Measurements from ENCODE around the gene CBX8.

CBX8 gene

DNA sequence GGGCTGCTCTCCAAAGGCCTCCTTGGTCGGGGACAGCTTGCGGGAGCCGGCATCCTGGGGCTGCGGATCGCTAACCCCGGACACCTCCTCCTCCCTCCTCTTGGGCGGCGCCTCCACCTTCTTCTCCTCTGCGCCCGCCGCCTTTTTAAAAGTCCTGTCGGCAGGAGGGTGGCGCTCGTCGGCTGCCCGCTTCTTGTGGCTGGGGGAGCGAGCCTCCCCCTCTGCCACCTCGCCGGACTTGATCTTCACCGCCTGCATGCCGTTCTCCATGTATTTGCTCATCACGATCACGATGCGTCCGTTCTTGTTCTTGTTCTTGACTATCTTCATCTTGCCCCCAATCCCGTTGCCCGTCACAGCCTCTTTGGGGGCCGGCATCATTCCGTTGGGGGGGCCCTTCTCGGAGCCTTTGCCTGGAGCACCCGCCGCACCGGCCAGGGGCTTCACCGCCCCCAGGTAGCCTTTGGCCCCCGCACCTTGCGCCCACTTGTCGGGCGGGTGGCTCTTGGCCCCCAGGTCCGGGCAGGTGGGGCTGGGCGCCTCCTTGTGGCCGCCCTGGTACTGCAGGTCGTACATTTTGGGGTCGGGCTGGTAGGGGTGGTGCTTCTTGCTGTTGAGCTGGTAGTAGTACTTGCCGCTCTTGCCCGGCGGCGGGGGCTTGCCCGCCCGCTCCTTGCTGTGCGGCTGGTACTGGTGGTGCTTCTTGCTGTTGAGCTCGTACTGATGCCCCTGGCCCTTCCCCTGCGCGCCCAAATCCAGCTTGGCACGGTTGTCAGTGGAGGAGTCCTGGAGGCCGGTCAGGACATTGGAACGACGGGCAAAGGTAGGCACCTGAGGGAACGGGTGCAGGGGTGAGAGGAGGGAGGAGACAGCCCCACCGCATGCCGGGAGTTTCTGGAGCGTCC, 37.9 kb upstream of the CBX8 start:
- no peak for DNase-seq

DNA sequence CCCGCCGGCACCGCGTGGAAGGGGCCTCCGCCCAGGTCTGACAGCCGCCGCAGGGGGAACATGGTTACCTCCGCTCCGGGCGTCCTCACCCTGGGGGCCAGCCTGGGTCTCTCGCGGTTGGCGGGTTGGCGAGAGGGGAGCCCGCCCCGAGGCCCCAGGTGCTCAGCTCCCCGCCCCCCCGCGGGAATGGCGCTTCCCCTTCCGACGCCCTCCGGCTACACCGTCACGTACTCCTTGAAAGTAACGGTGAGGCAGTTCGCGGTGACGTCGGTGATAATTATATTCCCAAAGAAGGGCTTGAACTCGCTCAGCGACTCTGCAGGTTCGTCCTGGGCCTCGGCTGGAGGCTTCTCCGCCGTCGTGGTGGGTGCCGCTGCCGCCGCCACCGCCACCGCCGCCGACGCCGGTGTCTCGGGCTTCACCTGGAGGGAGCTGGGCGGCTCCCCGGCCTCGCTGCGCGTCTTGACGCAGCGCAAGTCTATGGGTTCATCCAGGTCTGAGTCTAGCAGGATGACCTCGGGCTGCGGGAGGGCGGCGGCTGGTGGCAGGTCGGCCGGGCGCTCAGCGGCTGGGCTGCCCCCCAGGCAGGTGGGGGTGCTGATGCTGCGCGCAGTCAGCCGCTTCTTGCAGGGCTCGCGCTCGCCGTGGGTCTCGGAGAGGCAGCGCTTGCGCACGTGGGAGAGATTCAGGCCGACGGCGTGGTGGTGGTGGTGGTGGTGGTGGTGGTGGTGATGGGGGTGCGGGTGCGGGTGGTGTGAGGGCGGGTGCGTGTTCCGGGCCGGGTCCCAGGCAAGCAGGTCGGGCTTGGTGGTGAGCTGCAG, 37.1 kb upstream of the CBX8 start:
- no peak for DNase-seq

DNA sequence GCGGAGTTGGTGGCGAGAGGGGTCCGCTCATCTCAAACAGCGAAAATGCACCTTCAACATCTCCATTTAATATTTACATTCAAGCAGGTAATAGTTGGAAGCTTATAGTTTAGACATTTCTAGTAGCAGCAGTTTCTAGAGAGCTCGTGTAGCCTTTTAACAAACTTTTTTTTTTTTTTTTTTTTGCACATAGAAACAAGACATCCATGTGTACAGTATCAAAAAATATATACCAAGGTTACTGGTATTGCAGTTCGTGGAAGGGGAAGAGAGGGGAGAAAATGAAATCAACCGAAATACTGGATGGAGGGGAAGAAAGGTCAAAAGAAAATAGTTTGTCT, 36.2 kb upstream of the CBX8 start:
- no peak for DNase-seq

DNA sequence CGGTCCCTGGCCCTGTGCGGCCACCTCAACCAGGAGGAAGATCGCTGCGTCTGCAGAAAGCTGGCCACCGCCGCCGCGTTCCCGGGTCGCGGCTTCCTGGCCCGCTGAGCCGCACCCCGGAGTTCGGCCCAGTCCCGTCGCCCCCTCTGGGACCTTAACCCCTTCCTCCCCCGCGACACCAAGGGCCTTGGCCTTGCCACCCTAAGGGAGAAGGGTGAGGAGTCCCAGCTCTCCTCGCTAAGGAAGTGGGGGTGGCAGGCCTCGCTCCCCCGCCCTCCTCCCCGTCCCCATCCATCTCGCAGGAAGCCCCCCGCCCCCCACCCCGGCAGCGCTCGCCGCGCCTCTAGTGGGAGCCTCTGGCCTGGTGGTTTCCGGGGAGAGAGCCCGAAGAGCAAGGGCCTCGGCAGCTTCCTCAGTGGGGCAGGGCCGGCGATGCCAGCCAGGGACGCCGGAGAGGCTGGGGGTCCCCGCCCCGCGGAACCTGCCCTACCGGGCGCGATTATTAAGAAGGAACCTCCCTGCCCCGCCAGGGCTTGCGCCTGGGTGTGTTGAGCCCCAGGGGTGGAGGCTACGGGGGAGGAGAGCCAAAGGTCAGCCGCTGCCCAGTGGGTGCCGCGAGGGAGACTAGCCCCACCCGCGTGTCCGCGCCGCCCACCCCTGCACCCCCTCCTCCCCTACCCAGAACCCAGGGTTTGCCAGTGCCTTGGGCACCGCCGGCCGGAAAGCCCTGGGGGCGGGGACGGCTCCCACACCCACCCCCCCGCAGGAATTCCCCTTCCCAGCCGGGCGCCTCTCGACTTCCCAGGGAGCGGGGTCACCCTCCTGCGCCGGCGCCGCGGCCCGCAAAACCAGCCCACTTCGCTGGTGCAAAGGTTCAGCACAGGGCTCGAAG, 35.6 kb upstream of the CBX8 start:
- no peak for DNase-seq

DNA sequence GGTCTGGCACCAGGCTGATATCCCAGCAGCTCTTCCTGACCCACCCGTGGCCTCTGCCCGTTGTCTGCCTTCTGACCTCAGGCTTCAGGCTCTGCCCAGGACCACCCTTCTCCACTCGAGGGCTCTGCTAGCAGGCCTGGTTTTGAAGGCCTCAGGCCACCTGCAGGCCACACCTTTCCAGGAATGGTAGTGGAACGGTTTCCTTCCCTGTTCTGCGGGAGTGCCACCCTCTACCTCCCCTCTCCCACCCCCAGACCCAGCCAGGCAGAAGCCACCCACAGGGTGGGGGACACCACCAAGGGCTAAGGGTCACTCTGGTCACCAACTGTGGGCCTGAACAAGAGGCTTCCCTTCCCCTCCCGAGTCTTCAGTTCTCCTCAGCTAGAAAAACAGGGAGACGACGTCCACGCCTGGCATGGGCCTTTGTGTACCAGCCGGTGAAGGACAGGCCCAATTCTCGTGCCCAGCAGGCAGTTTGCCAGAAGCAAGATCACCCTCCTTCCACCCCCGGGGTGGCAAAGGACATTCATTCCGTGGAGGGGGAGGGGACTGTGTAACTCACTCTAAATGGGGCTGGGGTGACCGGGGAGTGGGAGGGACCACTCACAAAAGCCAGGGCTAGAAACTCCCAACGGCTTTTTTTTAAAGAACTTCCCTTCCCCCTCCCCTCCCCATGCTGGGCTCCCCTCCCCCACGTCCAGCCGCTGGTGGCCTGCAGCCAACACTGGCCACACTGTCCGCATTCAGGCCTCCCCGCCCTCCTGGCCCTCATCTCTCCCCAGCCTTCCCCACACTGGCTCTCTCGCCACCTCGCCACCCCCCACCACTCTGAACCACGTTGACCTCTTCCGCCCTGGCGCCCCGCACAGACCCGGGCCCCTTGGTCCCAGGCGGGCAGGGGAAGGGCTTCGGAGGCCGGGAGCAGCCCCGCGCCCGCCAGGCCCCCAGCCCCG, 34.7 kb upstream of the CBX8 start:
- no peak for DNase-seq

DNA sequence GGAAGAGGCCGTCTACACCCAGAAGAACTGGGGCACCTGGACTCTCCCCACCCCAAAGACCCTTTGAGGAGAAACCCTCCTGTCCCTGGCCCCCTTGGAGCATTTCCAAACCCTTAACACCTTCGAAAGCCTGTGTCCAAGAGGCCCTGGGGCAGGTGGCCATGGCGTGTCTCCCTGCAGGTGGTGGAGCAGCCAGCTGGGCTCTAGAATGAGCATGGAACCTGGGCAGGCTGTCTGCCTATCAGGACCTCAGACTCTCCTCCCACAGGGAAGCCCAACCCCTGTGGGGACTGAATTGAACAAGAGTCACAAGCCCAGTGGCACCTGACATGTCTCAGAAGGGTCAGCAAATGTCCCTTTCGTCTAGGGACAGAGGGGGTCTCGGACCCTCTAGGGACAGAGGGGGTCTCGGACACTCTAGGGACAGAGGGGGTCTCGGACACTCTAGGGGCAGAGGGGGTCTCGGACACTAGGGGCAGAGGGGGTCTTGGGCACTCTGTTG, 33.9 kb upstream of the CBX8 start:
- DNase-seq, result no peak

DNA sequence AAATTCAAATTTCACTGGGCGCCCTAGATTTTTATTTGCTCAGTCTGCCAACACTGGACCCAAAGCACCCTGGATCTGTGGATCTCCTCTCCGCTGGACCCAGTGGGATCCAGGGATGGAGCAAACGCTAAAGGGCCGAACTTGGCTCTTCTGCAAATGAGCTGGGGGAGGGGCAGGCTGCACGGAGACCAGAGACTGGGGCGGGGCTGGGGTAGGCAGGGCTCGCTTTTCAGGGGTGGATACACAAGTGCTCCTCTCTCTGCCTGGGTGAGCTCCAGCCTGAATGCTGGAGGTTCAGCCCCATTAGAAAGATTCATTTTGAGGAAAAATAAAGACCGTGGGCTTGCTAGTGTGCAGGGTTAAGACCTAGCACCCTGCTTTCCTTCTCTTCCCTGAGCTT, 33.4 kb upstream of the CBX8 start:
- no peak for DNase-seq

DNA sequence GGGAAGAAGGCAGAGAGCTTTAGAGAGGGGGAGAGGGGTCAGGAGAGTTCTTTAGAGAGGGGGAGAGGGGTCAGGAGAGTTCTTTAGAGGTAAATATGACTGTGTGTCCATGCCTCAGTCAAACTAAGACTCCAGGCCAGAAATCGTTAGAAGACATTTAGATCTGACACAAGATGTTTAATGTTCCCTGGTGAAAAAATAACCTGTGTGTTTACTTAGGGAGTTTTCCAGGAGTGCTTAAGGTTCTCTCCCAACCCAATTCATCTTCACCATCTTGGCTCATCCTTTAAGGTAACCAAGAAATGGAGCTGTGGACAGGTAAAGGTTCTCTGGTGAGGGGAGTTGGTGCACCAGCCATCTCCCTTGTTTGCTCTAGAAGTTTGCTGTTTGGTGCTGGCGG, 32.6 kb upstream of the CBX8 start:
- no peak for DNase-seq

DNA sequence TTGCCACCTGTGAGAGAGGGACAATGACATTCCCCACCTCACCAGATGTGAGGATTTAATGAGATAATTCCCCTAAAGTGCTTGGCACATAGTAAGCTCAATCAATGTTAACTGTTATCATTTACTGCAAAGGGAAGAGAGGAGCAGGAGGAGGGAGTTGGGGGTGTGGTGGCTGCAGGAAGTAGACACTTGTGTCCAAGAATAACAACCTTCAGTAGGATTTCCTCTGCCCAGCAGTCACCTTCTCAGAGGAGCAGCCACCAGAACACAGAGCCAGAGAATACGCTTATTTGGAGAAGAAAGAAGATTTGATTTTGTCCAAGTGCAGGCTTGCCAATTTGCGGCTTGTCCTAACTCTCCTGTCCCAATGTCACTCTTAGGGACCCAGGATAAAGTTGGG, 32.1 kb upstream of the CBX8 start:
- no peak for DNase-seq

DNA sequence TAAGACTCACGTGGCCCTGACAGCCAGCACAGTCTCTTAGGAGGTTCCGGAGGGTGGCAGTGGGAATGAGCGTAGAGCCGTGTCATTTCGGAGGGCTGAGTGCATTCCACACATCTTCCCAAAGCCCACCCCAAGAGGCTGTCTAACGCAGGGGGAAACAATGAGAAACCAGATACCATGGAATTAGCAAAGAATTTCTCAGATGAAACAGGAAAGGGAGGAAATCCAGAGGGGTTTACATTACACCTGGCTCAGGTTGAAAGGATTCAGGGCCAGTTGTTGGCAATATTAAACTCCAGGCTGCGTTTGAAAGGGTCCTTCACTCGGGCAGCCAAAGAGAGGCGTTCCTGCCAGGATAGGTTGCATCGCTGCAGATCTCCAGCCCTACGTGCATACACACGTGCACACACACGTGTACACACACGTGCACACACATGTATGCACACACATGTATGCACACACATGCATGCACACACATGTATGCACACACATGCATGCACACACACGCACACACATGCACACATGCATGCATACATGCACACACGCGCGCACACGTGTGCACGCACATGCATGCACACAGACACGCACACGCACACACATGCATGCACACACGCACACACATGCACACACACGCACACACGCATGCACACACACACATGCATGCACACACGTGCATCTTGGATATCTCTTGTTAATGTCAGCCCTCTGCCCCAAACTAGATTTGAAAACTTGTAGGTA, 30.1 kb upstream of the CBX8 start:
- DNase-seq, result no peak

DNA sequence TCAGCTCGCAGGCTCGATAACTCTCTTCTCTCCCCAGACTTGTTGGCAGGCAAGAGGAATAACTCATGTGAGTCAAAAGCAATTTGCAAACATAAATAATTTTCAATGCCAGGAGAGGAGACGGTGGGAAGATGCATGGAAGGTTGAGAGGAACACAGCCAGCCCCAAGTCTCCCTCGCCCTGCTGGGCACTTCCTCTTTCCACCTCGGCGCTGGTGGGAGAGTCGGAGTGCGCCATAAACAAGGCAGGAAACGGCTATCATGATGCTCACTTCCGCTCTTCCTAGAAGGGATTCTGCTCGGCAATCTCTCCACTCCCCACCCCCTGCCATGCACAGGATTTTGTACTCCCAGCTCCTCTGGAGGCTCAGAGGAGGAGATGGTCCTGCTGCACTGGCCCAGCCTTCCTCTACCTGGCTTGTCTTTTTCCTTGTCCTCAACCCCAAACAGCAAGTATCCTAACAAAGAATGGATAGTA, 29.4 kb upstream of the CBX8 start:
- no peak for DNase-seq

DNA sequence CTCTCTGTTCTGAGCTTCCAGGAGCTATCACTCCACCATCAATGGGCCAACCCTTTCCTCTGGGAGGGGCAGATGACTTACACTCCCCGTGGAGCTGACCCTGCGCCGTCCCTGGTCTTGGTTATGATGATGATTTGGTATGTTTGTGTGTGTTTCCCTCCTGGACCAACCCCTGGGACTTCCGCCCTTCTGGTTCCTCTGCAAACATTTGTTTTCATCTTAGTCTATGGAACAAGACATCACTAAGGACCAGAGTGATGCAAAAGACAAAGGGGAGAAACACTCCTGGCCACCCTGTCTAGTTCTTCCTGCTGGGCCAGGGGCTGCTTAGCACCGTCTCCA, 28.7 kb upstream of the CBX8 start:
- no peak for DNase-seq

DNA sequence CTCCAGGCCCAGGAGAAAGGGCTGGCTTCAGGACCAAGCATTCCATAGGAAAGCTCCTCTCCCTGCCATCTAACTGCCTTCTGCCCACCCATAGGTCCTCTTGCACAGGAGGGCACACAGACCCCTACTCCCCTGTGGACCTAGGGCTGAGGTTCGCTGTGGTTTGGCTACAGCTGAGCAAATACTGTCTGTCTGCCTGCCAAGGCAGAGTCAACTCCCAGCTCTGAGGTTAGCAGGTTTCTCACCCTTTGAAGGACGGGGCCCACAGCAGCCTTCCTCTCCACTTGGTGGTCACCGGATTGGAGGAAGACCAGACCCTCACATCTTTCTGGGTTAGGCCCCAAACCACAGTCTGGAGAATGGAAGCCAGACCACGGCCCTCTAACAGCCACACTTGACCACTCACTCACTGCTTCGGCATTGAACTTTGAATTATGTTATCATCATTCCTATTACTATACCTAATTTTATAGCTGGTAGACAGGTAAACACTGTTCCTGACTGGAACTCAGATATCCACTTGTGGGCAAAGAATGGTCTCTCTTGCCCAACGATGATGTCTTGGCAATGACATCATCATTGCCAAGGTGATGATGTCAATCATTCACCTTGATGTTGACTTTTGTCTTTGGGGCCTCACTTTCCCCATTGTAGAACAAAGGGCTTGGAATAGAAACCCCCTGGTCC, 28.2 kb upstream of the CBX8 start:
- DNase-seq, result no peak

DNA sequence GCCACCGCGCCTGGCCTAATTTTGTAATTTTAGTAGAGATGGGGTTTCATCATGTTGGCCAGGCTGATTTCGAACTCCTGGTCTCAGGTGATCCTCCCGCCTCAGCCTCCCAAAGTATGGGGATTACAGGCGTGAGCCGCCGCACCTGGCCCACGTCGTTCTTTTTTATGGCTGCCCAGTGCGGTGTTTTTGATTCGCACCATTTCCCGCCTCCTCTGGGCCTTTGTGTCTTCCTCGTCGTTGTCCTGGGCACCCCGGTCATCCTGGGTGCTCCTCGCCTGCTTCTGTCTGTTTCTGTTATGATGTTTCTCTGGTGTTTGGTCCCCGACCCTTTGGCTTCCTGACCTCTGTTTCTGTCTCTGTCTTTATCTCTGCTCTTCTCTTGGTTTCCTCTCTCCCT, 27.4 kb upstream of the CBX8 start:
- DNase-seq, result no peak

DNA sequence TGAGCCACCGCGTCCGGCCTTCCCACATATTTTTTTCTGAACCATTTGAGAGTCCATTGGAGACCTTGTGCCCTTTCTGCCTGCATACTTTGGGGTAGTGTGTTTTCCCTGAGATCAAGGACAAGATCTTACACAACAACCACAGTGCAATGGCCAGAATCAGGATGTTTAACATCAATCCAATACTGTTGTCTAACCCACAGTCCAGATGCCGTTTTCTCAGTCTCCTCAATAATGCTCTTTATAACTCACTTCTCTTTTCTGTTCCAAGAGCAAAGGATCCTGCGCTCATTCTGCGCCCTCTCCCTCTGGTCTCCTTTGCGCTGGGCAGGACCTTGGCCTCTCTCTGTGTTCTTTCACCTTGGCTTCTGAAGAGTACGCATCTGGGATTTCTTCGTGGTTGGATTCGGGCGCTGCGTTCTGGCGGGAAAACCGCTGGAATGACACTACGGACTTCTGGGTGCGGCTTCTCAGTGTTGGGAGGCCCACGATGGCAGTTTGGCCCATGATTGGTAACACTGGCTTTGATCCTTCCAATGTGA, 25.8 kb upstream of the CBX8 start:
- DNase-seq, result no peak

DNA sequence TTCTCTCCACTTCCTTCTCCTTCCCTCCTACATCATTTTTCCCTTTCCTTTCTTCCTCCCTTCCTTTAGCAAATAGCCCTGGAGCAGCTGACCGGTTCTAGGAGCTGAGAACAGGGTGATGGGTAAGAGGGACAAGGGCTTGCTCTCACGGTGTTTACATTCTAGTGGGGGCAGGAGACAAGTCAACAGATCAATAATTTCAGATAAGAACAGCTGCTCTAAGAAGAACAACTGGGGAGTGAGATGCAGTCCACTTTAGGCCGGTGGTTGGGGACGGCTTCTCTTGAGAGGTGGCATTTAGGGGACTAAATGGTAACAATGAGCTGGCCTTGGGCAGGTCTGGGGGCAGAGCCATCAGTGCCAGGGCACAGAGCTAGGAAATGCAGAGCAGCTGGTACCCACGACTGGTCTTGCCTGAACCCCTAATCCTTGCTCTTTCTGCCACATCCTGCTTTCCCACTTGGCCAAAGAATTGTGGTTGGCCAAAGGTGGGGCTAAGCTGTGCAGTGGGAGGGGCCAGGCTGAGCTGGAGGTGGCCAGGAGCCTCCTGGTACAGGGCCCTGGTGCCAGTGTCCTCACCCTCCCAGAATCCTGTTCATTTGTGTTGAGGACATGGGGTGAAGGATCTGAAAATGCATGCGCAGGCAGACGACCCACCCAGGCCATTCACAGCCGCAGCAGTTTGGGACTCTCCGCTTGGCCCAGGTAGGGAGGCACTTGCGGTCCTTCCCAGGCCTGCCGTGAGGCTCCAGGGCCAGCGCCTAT, 24.6 kb upstream of the CBX8 start:
- no peak for DNase-seq

DNA sequence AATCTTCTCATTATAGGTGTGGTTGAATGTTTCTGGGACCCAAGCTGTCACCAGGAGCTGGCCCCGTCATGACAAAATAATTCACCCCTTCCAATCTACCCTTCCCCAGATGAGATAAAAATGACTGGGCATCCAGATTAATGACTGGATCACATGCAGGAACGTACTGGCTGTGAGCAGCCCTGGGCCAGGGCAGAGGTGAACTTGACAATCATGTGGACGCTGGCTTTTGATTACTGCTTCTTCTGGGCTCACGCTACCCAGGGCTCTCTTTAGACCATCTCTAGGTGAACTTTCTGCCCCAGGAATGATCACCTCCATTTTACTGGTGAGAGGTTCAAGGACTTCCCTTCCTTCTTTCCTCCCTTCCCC, 24.1 kb upstream of the CBX8 start:
- no peak for DNase-seq

DNA sequence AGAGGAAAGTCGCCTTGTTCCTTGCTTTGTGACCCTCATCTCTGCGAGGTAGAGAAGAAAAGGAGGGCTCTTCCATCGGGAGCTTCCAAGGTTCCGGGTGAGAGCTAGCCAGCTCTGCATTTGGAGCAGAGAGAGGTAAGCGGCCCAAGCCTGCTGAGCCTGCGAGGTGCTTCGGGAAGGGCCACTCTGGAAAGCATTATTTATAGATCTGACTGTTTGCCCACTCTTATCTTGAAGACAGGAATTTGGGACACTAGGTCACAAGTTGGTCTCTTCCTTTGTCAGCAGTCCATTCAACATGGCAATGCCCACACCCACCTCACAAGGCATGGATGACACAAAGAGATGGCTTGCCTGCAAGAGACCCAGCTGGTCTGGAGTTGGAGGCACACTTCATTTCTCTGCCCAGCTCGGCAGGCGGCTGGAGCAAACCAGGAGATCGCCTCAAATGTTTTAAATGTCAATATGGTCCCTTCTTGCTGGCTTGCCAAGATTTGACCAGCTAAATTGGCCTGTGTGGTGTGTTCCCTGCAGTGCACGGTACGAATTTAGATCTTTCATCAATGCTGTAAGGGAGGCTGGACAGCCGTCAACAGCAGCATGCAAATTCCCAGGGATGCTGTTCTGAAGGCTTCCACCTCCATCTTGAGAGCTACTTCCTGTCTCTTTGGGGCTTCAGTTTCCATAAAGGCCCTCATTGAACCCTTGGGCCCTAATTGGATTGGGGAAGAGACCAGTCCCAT, 22.8 kb upstream of the CBX8 start:
- DNase-seq, result no peak

DNA sequence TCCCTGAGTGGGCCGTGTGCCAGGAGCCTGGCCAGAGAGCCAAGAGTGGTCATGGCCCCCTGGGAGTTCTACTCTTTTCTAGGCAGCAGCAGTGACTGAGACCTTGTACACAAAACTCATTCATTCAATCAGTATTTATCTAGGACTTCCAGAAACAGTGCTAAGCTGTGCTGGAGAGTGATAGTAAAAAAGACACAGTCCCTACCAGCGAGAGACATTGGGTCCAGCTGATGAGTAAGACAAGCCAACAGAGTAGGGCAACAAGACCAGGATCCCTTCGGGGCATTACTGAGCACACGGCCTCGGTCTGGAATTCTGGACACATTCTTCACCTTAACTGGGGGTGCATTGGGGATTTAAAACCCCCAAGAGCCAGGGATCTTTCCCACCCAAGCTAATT, 22.2 kb upstream of the CBX8 start:
- no peak for DNase-seq
